ENCODE measurements around the gene MLLT10. TPM values are rescaled to one million over a fixed set of nuclear protein-coding genes. Genes with fewer than 3 reads are reported as not detected.

Gene MLLT10
- total RNA-seq, 6 donors from 2014 or later: 40.1 to 63.9 (median 53.9) TPM

DNA sequence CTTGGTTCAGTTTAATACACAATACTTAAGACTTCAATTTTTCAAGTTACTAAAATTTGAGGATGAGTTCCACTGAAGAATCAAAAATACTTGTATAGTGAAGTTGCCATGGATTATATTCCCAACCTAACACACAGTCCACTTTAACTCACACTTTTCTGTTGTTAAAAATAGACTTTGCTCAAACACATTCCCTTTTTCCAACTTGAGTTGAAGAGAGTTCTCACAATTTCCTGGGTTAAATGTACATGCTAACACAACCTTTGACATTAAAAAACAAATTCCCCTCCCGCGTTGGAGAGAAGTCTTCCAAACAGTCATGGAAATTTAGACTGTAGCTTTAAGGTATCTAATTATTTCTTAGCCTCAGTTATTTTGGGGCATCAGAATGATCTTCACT, 35.7 kb upstream of the MLLT10 start:
- no peak for TF ChIP-seq EP300 (IDR thresholded peaks at IDR 0.05)
- TF ChIP-seq, protein P1, sequence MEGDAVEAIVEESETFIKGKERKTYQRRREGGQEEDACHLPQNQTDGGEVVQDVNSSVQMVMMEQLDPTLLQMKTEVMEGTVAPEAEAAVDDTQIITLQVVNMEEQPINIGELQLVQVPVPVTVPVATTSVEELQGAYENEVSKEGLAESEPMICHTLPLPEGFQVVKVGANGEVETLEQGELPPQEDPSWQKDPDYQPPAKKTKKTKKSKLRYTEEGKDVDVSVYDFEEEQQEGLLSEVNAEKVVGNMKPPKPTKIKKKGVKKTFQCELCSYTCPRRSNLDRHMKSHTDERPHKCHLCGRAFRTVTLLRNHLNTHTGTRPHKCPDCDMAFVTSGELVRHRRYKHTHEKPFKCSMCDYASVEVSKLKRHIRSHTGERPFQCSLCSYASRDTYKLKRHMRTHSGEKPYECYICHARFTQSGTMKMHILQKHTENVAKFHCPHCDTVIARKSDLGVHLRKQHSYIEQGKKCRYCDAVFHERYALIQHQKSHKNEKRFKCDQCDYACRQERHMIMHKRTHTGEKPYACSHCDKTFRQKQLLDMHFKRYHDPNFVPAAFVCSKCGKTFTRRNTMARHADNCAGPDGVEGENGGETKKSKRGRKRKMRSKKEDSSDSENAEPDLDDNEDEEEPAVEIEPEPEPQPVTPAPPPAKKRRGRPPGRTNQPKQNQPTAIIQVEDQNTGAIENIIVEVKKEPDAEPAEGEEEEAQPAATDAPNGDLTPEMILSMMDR (IDR thresholded peaks at IDR 0.05): no peak
- TF ChIP-seq POLR2AphosphoS5 (IDR thresholded peaks at IDR 0.05): no peak
- TF ChIP-seq POLR2A (IDR thresholded peaks at IDR 0.05): no peak
- H3K27ac ChIP-seq: no peak overlapping the region
- H3K4me1 ChIP-seq: peaks cover 30 to 49% (median 36%) of the 10 kb centered on the region in 4 donors

DNA sequence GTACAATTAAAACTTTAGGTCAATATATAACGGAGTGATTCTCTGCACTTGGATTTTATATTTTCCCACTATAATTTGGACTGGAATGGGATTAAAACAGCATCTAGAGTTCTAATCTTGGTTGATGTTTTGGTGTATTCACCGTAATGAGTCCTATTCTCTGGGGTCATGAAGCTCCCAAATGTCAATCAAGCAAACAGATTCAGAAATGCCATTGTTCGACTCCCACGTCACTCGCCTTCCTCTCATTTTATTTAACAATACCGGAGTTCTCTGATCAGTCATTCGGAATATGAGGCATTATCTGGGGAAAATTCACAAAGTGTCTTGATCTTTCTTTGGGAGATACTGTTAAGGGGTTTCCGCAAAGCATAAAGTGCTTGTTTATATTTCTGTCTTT, 35.0 kb upstream of the MLLT10 start:
- H3K9me3 ChIP-seq: no peaks in the 10 kb centered on the region
- peaks cover 30 to 46% (median 36%) of the 10 kb centered on the region in 4 donors for H3K4me1 ChIP-seq
- no peak for TF ChIP-seq EP300 (IDR thresholded peaks at IDR 0.05)
- TF ChIP-seq POLR2A (IDR thresholded peaks at IDR 0.05): no peak
- TF ChIP-seq, protein P1 (IDR thresholded peaks at IDR 0.05): no peak
- no peak for TF ChIP-seq POLR2AphosphoS5 (IDR thresholded peaks at IDR 0.05)
- H3K36me3 ChIP-seq: no peaks in the 10 kb centered on the region
- H3K27ac ChIP-seq: no peak overlapping the region
- DNase-seq (no peak), ATAC-seq (ENCODE audit: low FRiP score in 2 of 2) (no peak)
- H3K27me3 ChIP-seq: peaks cover 0 to 12% (median 5%) of the 10 kb centered on the region in 4 donors
- H3K4me3 ChIP-seq: no peak overlapping the region
- 91 to 96% methylated on average over 8 of the region's 8 CpGs for WGBS, 2 donors

More for the DNA sequence above, 35.7 kb upstream of the MLLT10 start:
- ATAC-seq (ENCODE audit: low FRiP score in 2 of 2) (no peak), DNase-seq (no peak)
- 83 to 84% methylated on average over 2 of the region's 2 CpGs for WGBS, 2 donors
- Histone ChIP-seq H3K4me3 (no peak overlapping the region), H3K36me3 (no peaks in the 10 kb centered on the region), H3K27me3 (peaks cover 0 to 12% (median 5%) of the 10 kb centered on the region in 4 donors), H3K9me3 (no peaks in the 10 kb centered on the region)

DNA sequence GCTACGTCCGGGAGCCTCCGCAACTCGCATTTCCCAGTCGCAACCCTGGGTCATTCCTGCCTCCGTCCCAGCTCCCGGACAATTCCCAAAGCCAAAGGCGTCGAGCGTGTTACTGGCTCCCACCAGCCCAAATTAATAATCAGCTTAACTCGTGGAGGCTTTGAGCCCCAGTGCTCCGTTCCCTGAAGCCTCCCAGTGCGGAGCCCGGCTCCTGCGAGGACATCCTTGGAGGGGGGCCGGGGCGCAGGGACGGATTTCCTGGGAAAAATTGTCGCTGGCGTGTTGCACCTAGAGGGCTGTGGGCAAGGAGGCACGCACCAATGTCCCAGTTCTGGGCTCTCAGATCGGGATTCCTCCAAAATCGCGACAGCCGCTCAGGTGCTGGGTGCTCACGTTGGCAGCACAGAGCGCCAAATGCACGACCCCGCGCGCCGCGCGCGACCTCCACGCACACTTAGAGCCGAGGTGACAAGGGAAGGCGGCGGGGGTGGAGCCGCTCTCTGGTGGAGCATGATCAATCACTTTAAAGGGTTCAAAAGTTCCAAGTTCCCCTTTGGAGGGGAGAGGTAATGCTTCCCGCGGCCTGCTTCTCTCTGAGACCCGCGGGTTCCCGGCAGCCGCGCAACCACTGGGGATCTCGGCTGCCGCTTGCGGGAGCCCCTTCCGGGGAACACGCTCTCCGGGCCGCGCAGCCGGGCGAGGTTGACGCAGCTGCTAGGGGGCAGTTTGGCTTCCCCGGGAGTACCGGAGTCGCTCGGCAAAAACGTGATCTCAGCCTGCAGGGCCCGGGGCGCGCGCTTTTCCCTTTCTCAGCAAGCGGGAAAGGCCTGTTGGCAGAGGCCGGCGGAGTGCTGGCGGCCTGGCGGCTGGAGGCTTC, 34.1 kb upstream of the MLLT10 start:
- Histone ChIP-seq H3K27ac (no peak overlapping the region), H3K4me3 (peak overlapping the region in 3 of 4 donors; percentile 1 to 25 (median 21)), H3K27me3 (peaks cover 0 to 12% (median 5%) of the 10 kb centered on the region in 4 donors), H3K4me1 (peaks cover 24 to 37% (median 30%) of the 10 kb centered on the region in 4 donors), H3K36me3 (no peaks in the 10 kb centered on the region), H3K9me3 (no peaks in the 10 kb centered on the region)
- TF ChIP-seq POLR2A (IDR thresholded peaks at IDR 0.05) (no peak), EP300 (IDR thresholded peaks at IDR 0.05) (no peak), POLR2AphosphoS5 (IDR thresholded peaks at IDR 0.05) (no peak)
- TF ChIP-seq, protein P1 (IDR thresholded peaks at IDR 0.05): no peak
- DNase-seq (peak in 1 of 2 donors; percentile 88), ATAC-seq (ENCODE audit: low FRiP score in 2 of 2) (no peak)
- WGBS, 2 donors: 61 to 68% methylated on average over 38 to 70 of the region's 72 CpGs

DNA sequence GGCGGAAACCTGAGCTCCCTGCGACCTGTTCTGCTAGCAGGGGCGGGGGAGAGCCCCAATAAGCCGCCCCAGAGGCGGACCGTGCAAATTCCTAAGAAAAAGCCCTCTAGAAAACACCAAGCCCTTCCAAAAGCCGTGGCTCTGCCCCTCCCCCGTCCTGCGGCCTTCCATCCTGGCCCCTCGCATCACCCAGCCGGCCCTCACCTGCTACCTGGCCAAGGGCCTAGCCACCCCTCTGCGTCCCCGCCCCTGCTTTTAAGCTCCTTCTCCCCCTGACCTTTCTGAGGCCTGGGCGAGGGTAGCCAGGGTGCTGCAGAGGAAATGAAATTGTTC, 33.5 kb upstream of the MLLT10 start:
- no peak for DNase-seq
- no peaks in the 10 kb centered on the region for H3K36me3 ChIP-seq
- no peak for ATAC-seq (ENCODE audit: low FRiP score in 2 of 2)
- TF ChIP-seq EP300 (IDR thresholded peaks at IDR 0.05): no peak
- TF ChIP-seq POLR2A (IDR thresholded peaks at IDR 0.05): no peak
- TF ChIP-seq POLR2AphosphoS5 (IDR thresholded peaks at IDR 0.05): no peak
- TF ChIP-seq, protein P1 (IDR thresholded peaks at IDR 0.05): no peak
- 65 to 78% methylated on average over 5 to 14 of the region's 14 CpGs for WGBS, 2 donors
- no peaks in the 10 kb centered on the region for H3K9me3 ChIP-seq
- H3K4me3 ChIP-seq: peak overlapping the region in 2 of 4 donors; percentile 21 to 25
- H3K27ac ChIP-seq: no peak overlapping the region
- H3K4me1 ChIP-seq: peaks cover 21 to 31% (median 24%) of the 10 kb centered on the region in 4 donors
- H3K27me3 ChIP-seq: peaks cover 0 to 12% (median 5%) of the 10 kb centered on the region in 4 donors
